Cortex of kidney (tissue), 1 donor: ENCODE results near the gene SEL1L2.

Source experiments
- DNase-seq: peaks from one replicate; lab custom pipeline; 2025; lab: John Stamatoyannopoulos, UW

SEL1L2 gene

DNA sequence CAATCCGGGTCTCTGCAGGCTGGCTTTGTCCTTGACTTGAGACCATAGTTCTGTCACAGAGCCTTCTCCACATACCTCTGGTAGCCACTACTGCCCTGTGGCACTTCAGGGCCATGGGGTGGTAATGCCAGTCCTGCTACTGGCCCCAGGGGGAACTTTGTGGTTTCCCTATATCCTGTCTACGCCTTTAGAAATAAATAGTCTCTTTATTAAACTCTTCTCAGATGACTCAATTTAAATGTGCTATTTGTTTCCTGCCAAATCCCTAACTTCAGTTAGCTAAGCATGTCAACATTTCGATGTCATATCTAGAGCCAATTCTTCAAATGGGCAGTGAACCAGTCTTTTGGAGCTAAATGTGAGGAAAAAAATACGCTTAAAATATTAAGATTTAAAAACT is 60.1 kb downstream of the SEL1L2 start:
- DNase-seq = no peak

DNA sequence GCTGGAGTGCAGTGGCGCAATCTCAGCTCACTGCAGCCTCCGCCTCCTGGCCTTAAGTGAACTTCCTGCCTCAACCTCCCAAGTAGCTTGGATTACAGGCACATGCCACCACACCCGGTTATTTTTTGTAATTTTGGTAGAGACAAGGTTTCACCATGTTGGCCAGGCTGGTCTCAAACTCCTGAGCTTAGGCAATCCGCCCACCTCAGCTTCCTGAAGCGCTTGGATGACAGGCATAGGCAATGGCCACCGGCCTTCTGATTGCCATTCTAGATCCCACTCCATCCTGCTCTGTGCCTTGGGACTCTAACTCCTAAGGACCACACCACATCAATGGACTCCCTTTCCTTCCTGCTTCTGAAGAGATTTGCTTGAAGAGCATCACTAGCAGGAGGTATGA is 60.6 kb downstream of the SEL1L2 start:
- DNase-seq = no peak

DNA sequence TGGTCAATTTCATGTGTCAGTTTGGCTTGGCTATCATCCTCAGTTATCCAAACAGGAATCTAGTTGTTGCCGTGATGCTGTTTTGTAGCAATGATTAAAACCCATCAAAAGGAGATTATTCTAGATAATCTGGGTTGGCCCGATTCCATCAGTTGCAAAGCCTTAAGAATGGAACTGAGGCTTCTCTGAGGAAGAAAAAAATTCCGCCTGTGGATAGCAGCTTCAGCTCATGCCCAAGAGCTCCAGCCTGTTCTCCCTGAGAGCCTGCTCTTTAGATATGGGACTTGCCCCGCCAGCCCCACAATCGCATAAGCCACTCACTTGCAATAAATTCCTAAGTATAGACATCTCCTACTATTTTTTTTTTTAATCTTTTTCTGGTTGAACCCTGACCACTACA is 61.5 kb downstream of the SEL1L2 start:
- DNase-seq = no peak

DNA sequence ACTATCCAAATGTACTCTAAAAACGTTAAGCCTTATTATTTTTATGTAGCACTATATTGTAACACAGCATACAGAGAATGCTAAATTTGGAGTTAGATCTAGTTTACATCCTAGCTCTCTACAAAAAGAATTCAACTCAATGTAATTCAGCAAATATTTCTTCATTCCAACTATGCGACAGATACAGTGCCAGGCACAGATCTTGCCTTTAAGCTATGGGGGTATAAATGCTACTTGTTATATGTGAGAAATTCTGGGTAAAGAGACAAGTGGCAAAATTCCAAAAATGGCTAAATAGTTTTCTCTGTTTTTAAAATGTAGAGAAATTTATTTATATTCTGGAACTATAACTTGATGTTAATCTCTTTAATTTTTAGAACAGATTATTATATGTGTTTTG is 63.2 kb downstream of the SEL1L2 start:
- no peak for DNase-seq

DNA sequence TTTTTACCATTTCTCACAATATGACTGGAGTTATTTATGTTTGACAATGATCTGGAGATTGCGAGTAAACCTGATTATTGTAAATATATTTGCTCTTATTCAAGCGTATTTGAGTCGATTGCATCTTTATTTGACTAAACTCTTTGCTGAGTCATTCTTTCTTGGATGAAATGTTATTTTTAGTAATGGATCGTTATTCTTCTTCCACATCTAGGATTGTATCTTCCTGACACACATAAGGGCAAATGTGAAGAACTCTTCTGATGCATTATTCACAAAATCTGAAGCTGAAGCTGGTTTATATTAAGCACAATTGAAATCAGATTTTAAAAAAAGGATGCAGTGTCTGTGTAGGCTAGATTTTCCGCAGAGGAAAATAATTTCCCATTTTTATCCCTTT is 68.2 kb downstream of the SEL1L2 start:
- no peak for DNase-seq

DNA sequence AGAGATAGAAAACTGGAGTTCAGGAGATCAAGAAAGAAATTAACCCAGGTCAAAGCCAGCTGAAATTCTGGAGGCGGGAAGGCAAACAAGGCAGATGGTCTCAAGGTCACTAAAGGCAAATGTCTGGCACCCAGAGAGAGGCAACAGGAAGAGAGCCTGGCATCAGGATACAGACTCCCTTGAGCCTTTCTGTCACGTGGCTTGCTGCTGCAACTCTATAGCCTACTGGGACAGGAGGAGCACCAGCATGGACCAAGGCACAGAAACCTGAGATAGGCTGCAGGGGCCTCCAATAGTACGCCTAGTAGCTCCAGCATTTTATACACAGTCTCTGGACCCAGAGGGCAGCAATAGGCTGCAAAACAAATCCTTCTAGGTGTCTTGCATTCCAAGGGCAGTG is 75.1 kb downstream of the SEL1L2 start:
- no peak for DNase-seq

DNA sequence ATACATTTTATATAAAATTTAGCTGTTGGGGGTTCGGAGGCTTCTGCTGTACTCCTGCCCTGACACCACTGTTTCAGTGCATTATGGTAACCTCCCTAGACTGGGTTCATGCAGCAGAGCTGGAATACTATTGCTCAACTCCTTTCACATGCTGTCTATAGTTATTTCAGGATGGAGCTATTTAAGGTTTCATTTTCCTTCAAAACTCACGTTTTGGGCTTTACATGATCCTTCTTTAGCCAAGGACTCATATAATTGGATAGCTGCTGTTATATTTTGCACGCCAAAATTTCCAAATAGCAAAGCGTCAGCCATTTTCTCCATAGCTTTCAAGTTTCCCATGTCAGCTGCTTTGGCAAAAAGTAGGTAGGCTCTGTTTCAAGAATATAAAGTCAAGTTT is 76.8 kb downstream of the SEL1L2 start:
- no peak for DNase-seq

DNA sequence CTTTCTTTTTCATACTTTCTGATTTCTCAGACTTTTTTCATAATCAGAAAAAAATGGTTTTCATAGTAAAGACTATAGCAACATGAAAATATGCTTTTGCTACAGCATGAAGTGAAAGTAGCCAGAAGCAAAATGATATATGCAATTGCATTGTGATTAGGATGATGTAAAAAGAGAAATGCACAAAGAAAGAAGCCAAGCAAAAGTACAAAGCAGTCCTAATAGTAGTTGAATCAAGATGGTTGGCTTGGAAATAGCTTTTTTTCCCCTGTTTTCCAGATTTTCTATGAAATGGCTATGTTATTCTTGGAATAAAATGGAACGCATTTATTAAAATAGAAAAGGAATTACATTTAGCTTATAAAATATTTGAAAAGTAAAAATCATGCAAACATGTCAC is 77.3 kb downstream of the SEL1L2 start:
- no peak for DNase-seq

DNA sequence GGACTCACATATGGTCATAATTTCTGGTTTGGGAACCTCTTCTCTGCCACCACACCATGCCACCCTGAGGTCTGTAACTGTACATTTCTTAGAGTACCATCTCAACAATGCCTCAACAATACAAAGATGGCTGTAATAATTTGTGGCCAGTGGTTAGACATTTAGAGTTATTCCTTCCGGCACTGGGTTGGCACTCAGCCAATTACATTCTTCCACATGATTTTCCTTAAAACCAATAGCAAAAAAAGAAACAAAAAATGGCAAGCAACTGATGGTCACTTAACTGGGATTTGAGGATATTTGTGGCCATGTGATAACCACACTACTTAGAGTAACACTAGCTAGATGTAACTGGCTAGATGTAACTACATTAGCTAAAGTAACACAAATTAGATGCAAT is 79.9 kb downstream of the SEL1L2 start:
- DNase-seq = no peak

DNA sequence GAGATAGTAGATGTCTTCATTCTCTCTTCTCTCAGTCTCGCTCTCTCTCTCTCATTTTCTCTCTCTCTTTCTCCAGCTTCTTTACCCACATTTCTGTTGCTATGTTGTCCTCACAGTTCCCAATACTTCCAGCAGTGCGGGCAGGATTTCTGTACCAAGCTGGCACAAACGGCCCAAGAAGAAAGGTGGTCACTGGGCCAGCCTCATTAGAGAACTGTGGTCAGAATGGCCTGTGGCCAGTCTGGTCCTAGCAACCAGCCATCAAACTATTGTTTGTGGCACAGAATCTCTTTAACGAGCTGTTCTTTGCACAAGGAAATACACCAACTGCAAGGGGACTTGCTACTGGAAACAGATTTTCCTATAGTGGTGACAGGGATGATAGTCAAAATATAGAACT is 81.3 kb downstream of the SEL1L2 start:
- DNase-seq = no peak

DNA sequence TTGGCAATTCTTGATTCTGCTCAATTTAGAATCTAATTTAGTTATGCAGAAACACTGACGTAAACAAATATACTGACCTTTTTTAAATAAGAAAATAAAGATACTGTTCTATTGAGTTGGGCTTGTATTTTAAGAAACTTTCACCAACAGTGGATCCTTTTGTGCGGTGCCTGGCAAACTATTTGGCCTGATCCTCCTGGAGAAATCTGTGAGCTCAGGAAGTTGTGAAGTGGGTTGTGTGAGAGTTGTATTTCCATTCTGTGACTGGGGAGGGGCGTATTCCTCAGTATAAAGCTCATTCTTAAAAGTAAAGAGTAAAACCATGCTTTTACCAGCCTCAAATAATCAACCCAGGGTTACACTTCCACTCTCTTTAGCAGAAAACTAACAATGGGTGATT is 85.6 kb downstream of the SEL1L2 start:
- no peak for DNase-seq

DNA sequence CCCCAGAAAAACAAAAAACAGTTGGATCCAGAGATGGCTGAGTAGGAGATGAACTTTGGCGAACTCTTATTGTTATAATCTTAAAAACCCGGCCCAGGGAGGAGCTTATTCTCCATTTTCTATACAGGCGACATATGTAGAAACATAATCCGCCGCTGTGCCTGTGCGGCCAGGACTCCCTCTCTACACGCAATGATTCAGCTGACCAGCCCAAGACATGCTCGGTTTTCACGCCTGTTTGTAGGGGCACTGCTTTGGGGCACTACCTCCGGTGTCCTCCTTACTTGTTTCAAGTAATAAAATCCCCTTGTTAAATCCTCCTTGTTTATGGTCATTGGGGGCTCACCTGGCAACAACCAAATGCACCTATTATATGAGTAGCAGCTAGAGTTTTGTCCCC is 89.9 kb downstream of the SEL1L2 start:
- DNase-seq = no peak

DNA sequence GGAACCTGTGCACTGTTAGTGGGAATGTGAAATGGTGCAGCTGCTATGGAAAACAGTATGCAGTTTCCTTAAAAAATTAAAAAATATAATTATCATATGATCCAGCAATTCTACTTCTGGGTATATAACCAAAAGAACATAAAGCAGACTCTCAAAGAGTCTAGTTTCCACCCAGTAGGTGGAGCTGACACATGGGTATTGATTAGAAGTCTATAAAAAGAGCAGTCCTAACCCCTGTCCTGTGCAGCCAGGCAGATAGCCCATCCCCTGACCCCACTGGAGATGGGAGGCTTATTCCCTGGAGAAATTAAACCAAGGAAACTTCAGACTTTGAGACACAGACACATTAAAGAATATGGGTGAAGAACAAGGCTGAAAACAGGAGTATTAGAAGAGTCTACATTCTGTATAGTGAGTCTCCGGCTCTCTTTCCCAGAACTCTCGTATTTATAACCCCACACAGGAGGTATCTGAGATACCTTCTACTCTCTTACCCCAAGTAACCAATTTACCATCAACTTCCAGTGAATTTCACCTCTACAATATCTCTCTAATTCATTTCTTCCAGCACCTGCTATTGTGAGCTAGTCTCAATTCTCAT is 92.3 kb downstream of the SEL1L2 start:
- DNase-seq = no peak

DNA sequence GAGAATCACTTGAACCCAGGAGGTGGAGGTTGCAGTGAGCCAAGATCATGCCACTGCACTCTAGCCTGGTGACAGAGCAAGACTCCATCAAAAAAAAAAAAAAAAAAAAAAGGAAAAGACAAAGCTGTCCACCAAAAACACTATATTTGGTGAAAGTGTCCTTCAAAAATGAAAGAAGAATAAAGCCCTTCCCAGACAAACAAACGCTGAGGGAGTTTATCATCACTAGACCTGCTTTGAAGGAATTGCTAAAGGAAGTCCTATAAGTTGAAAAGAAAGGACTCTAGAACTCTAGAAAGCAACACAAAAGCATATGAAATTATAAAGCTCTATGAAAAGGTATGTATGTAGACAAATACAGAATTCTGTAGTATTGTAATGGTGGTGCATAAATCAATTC is 98.8 kb downstream of the SEL1L2 start:
- no peak for DNase-seq

DNA sequence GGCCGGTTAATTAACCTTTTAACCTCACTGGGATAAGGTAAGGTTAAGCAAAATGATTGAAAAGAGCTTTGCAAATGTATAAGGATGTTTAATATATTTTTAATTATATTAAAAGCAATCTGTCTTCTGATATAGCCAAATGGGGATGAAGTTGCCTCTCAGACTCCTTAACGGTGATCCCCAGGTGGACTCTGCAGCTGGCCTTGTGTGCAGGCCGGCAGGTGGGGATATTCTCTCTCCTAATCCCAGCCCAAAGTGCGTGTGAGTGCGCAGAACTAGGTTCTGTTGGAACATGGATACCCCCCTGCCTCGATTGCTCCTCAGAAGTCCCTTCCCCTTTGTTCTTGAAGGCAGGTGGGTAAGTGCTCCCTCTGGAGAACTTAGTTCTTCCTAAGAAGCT is 105.6 kb downstream of the SEL1L2 start:
- no peak for DNase-seq

DNA sequence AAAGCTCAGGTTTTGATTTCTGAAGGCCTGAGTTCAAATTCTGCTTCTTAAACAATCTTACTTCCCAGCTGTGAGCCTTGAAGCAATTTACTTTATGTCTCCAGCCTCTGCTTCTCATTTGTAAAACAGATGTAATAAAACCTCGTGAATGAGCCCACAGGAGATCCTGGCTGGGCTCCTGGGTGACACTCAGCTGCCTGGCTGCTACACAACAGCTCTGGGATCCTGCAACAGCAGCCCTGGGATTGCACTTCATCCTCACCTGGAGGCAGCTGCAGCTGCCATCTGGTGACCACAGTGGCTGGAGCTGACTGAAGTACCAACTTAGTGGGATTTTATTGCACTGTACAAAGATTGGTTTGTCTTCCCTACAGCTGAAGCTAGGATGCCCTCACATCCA is 107.0 kb downstream of the SEL1L2 start:
- DNase-seq = no peak

DNA sequence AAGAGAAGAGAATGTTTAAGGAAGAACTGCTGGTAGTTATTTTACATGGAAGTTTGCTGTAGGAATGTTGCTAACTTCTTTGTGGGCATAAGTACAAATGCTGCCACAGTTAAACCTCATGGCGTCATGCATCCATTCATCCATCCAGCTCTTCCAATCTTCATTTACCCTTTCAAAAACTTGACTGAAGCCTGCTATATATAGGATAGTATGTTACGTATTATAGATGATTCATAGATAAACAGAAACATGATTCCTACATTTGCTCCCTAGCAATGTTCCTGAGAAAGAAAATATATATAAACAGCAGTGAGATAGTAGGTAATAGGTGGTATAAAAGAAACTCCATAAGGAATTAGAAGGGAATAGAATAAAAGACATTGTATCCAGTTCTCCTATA is 111.8 kb downstream of the SEL1L2 start:
- no peak for DNase-seq

DNA sequence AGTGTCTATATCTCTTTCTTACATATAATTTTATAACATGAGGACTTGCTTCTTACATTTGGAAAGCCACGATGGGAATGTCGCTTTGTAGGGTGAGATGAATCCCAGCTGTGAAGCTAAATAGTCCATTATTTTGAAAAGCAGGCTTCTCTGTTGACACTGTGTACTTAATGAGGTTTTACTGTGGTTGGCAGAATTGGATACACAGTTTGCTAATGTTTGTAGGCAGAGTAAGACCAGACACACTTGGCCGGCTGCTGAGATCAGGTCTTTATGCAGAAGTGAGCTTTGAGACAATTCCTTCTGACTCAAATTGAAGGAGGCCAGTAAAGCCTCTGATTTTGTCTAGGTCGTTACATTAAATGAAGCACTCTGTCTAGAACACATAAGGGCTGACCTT is 112.6 kb downstream of the SEL1L2 start:
- DNase-seq = no peak

DNA sequence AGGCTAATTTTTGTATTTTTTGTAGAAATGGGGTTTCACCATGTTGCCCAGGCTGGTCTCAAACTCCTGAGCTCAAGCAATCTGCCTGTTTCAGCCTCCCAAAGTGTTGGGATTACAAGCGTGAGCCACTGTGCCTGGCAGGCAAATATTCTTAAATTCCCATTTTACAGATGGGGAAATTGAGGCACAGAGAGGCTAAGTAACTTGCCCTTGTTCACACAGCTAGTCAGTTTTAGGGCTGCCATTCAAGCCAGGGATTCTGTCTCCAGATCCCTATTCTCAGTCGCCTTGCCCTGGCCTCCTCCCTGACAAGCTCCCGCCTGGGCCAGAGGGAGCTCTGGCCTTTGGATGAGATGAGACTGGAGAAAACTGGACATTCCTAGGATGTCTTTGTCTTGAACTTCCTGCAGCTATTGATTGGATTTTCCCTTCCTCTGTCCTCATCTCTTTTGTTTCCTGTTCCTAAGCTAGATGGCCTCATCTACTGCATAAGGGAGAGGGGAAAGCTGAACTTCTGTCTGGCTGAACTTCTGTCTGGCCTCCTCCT is 115.1 kb downstream of the SEL1L2 start:
- DNase-seq = no peak

DNA sequence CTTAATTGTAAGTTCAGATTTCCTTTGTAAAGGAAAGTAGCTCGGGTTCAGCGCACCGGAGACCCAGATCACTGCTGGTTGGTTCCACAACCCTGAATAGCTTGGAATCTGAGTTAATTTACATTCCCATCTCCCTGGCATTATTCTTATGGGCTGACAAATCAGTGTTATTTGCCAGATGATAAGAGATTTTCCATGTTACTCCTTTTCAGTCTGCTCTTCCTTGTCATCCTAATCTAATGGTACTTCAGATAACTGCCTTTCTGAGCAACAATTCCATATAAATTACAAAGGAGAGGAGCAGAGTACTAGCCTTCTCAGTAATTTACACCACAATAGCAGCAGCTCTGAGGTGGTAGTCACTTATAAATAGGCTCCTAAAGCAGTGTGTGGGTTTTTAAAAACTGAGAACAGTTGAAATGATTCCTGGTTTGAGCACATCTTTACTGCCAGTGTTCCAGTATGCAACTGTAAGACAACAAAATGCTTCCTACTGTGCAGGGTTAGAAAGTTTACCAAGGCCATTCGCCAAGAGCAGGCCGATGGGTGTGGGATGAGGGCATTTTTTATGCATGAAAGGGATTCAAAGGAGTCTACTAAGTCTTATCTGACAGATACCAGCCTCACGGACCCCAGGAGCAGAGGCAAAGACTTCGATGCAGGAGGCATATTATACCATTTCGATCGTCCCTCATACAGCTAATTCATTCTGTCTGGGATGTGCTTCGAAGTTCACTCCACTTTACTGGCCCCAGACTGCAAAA is 115.8 kb downstream of the SEL1L2 start:
- no peak for DNase-seq

DNA sequence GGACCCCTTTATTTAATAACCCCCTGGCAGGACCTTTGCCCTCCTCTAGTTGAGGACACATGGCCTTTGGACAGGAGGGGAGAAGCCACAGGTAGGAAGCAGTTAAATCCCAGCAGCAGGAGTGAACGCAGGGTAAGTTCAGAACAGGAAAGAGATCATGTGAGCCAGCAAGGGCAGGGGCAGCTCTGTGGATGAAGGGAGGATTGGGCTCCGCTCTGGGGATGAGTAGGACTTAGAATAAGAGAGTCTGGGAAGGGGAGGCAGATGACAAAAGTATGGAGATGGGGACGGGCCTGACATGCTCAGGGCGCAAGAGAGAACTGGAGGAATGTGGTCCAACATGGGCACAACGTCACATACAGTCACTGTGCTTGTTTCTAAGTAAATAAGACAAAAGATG is 116.6 kb downstream of the SEL1L2 start:
- no peak for DNase-seq

DNA sequence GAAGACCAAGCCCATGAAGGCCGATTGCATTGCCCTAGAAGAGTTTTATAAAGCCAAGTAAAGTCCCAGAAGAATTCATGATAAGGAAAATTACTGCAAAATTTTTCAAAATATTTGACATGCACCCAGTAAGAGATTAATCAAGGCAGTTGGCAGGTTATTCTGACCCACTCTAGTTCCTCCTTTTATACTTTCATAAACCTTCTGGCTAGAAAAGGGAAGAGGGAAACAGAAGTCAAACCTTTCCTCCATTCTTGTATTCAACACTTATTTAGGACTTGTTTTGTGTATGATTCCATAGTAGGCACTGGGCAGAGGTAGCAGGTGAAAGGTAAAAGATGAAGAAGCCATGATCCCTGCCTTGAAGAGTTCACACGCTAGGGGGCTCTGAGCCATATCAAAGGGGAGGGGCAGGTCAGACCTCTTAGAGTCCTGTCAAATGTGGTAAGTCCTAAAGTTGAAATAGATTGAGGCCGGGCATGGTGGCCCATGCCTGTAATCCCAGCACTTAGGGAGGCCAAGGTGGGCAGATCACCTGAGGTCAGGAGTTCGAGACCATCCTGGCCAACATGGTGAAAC is 120.2 kb downstream of the SEL1L2 start:
- no peak for DNase-seq

DNA sequence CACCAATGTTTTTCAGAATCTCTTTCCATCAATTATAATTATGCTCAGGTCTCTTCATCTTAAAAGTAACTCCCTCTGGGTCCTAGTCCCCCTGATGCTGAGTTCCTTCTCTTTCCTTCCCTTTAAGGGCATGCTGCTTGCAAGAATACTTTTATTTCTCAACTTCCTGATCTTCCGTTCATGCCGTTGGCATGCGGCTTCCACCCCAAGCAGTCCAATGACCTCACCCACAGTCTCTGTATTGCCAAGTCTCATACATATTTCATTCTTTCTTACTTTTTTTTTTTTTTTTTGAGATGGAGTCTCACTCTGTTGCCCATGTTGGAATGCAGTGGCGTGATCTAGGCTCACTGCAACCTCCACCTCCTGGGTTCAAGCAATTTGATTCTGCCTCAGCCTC is 122.1 kb downstream of the SEL1L2 start:
- DNase-seq = no peak
